Activated CD8-positive, alpha-beta memory T cell treated with anti-CD3 and anti-CD28 coated beads for 1 hour (primary cell): ENCODE results near the gene TBCCD1.
"Not testable (repeated sequence)": the region's sequence is repeated elsewhere in the genome, so short reads cannot be mapped to it uniquely, and the experiment has no call there.

Source experiments
- DNase-seq, 2 donors: peaks; one replicate each; pipeline ENCODE4 v3.0.0-alpha.2; 2020; ENCODE audit warnings: low read depth in 1 of 2; ENCODE audit errors: extremely low read depth in 1 of 2

TBCCD1 gene

GRCh38 chr3:186598108-186598784, 31.1 kb upstream of the TBCCD1 start:
- no peak for DNase-seq

GRCh38 chr3:186596568-186597287, 29.6 kb upstream of the TBCCD1 start:
- DNase-seq, result no peak

GRCh38 chr3:186594591-186595113, 27.5 kb upstream of the TBCCD1 start:
- no peak for DNase-seq

GRCh38 chr3:186593862-186594261, 26.7 kb upstream of the TBCCD1 start:
- DNase-seq, result no peak

GRCh38 chr3:186592682-186593081, 25.5 kb upstream of the TBCCD1 start:
- DNase-seq, result no peak

- no peak for DNase-seq
Measured at GRCh38 chr3:186590580-186591295, 23.6 kb upstream of the TBCCD1 start.

GRCh38 chr3:186589856-186590579, 22.9 kb upstream of the TBCCD1 start:
- no peak for DNase-seq

- no peak for DNase-seq
Measured at GRCh38 chr3:186589121-186589520, 22.0 kb upstream of the TBCCD1 start.

GRCh38 chr3:186588632-186589031, 21.5 kb upstream of the TBCCD1 start:
- DNase-seq, result no peak

GRCh38 chr3:186587183-186587582, 20.0 kb upstream of the TBCCD1 start:
- DNase-seq, result no peak

GRCh38 chr3:186586245-186586644, 19.1 kb upstream of the TBCCD1 start:
- not testable (repeated sequence) for DNase-seq

- DNase-seq, result no peak
Measured at GRCh38 chr3:186583831-186584230, 16.7 kb upstream of the TBCCD1 start.

GRCh38 chr3:186582541-186582940, 15.4 kb upstream of the TBCCD1 start:
- DNase-seq, result no peak

- DNase-seq, result no peak
Measured at GRCh38 chr3:186580785-186581184, 13.6 kb upstream of the TBCCD1 start.

GRCh38 chr3:186577521-186577920, 10.4 kb upstream of the TBCCD1 start:
- no peak for DNase-seq

GRCh38 chr3:186571644-186572013, 4.5 kb upstream of the TBCCD1 start:
- no peak for DNase-seq

- no peak for DNase-seq
Measured at GRCh38 chr3:186570941-186571643, 4.0 kb upstream of the TBCCD1 start.

- peak; percentile 95 to 96 for DNase-seq
Measured at GRCh38 chr3:186570096-186570940, 3.2 kb upstream of the TBCCD1 start, which contains the start of gene DNAJB11. Gene DNAJB11, plus strand, starts transcription at chr3:186570720. Its CDS starts 178 bp downstream, at chr3:186570898.

- DNase-seq, result no peak
Measured at GRCh38 chr3:186569779-186570095, 2.6 kb upstream of the TBCCD1 start.

GRCh38 chr3:186569361-186569760, 2.2 kb upstream of the TBCCD1 start:
- DNase-seq, result not testable (repeated sequence)
